Measurements from ENCODE around the gene MYO1E.

The MYO1E gene

GRCh38 chr15:59227021-59227420 lies 145.7 kb downstream of the MYO1E start:
- no peak for DNase-seq (ENCODE audit: low spot score)

DNA sequence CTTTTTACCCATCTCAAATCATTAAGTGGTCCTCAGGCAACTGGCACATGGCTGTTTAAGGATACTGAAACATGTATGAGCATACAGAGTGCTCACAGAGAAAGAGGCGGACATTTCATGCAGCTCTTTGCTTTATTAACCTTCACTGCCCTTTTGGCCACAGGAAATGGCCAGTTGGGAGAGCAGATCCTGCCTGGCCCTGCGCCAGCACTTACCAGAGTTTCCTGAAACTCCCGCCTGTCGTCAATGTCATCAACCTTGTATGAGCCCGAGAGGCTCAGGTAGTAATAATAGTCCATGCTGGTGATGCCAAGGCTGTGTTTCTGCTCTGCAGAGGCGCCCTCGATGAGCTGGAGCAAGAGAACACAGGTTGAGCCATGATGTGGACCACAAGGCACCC lies 148.2 kb downstream of the MYO1E start:
- DNase-seq (ENCODE audit: low spot score) = no peak

DNA sequence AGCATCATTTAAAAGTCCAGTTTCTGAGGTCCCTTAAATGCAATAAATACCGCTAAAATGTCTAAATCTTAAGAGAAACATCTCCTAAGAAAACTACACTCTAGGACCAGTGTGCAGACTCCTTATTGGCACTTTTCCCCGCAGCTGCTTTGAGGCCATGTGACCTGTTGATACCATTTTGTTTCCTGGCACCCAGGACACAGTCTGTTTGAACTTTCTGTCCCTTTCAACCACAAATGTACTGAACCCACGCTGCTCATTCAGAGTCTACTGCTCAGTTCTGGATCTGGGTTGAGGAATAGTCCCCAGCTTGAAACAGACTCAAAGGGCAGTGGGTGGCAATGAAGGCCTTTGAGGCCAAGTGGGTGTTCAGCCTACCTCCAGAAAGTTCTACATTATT lies 148.9 kb downstream of the MYO1E start:
- no peak for DNase-seq (ENCODE audit: low spot score)

- DNase-seq (ENCODE audit: low spot score) = no peak
These were observed 149.6 kb downstream of the MYO1E start for GRCh38 chr15:59222906-59223550.

DNA sequence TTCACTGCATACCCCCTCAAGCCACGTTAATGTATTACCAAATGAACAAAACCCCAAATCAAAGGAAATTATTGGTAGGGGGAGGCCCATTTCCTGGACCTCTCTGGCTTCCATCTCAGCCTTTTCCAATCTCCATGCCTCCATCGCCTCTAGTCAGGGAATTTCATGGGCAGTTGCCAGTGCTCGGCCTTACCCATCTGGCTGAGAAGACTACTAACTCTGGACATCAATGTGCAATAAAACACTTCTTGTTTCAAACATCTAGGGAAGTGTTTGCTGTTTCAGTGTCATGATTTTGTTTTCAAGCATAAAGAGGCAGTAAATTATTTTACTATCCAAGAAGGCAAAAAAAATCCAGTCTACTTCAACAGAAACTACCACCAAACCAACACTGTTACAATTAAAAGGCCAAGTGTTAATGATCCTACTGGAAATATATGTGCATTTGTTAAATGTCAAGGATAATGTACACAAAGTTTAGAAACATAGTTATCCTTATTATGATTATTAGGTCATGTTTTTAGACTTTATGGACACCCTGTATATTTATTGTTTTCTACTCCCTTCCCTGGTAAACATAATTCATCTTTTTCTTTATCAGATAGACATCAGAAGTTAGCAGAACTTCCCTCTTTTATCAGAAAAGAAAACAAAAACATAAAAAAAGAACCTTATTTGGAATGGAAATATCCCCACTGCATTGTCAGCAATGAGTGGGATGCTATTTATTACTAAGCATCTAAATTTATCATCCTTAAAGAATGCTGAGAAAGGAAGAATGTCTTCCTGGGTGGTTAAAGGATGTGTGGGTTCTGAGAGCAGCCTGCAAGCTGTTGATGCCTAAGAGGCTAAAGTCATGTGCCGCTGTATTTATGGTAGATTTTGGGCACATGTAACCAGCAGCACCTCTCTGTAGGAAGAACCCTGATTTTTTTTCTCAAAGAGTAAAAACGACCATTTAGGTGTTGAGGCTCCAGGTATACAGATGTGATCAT lies 150.9 kb downstream of the MYO1E start:
- DNase-seq (ENCODE audit: low spot score) = no peak

- DNase-seq (ENCODE audit: low spot score) = no peak
These were observed 154.0 kb downstream of the MYO1E start for GRCh38 chr15:59218710-59219109.

DNA sequence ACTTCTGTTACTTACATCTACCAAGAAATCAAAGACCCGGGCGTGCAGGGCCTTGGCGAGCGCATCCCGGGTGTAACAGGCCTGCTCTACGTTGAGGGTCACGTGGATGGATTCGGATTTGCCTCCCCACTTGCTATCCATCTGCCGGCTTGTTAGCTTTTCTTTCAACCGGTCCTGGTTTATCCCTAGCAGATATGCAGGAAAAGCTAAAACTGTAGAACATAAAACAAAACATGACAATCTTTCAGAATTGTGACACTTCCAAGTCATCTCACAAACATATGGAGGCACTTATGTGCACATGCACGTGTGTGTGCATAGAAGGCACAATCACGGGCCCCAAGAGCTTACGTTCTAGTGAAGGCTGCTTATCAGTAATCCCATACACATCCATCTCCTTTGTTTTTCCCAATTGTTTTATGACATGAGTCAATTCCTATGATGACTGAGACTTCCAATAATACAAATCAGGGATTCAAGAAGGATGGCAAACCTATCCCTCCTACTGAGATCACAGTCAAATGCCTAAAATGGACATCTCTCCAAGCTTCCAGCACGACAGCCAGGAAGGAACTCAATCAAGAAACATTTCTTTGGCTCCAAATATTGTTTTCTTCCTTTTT lies 154.7 kb downstream of the MYO1E start:
- DNase-seq (ENCODE audit: low spot score) = no peak

- DNase-seq (ENCODE audit: low spot score) = no peak
These were observed 155.8 kb downstream of the MYO1E start for GRCh38 chr15:59216911-59217310.

DNA sequence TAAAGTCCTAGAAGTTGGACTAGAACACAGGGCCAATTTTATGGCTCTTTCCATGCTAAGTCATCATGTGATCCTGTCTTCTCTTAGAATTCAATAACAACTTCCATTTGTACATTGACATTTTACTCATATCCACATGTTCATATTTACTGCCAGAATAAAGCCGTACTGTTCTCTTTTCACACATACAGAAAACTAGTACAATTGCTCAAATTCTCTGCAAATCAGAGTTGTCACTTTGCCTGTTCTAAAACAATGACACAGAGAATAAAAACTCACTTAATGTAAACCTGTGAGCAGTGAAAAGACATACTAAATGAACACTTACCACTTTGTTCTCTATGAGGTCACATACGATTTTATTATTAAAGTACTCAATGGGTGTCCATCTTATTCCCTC lies 162.5 kb downstream of the MYO1E start:
- no peak for DNase-seq (ENCODE audit: low spot score)

DNA sequence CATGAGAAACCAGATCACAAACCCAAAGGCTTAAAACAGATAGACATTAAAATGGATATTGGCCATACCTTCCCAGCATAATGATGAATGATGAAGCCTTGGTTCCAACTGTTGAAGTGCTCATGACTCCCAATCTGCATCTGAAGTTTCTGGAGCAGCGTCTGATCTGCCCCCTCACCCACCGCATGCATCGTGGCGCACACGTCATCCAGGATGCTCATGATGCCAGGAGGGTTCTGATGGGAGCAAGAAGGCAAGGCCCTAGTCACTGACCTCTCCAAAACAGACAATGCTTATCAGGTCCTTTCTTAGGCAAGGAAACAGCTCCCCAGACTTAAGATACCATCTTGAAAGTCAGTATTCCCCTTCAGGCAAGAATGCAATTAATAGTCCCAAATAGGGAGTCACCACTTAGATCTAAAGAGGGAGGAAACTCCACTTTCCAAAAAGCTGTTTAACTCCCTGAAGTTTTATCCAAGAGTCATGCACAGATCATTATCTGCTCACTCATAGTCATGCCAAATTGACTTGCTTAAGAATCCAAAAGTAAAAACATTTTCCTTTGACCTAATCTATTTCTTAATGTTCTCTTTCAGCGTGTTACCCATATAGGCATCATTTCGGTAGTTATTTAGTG lies 163.9 kb downstream of the MYO1E start:
- no peak for DNase-seq (ENCODE audit: low spot score)

GRCh38 chr15:59206623-59207183 lies 166.0 kb downstream of the MYO1E start, which contains the start of gene LDHAL6B:
LDHAL6B (plus strand) TSS chr15:59206843; CDS start chr15:59206941, 98 bp downstream.
- no peak for DNase-seq (ENCODE audit: low spot score)

- no peak for DNase-seq (ENCODE audit: low spot score)
These were observed 166.6 kb downstream of the MYO1E start for GRCh38 chr15:59205839-59206622.

DNA sequence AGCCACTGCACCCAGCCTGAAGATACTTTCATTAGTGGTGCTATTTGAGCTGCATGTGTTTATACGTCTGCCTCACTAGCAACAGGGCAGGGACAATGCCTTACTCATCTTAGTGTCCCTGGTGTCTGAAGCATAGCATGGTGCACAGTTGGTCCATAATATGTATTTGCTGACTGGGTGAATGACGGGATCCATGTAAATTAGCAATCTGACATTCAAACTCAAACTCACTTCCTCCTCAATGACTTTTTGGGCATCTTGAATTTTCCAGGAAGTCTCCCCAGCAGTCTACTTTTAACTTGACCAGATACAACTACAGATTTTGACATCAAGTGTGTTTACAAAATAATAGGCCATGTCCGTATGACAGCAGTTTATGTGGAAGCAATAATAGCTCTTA lies 169.0 kb downstream of the MYO1E start:
- DNase-seq (ENCODE audit: low spot score) = no peak

- peak; percentile 55 for DNase-seq (ENCODE audit: low spot score)
These were observed 169.7 kb downstream of the MYO1E start for GRCh38 chr15:59203008-59203407.

DNA sequence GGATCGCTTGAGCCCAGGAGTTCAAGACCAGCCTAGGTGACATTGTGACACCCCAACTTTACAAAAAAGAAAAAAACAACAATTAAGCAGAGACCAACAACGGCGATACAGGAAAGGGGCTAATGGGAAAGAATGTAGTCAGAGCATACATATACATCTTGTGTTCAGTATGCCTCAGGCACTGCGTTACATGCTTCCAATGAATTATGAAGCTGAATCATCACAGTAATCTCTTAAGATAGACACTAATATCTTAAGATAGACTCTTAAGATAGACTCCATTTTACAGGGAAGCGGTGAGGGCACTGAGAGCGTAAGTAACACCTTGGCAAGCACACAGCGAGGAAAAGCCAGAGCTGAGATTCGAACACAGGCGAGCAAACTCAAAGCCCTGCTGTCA lies 172.1 kb downstream of the MYO1E start:
- DNase-seq (ENCODE audit: low spot score) = no peak

DNA sequence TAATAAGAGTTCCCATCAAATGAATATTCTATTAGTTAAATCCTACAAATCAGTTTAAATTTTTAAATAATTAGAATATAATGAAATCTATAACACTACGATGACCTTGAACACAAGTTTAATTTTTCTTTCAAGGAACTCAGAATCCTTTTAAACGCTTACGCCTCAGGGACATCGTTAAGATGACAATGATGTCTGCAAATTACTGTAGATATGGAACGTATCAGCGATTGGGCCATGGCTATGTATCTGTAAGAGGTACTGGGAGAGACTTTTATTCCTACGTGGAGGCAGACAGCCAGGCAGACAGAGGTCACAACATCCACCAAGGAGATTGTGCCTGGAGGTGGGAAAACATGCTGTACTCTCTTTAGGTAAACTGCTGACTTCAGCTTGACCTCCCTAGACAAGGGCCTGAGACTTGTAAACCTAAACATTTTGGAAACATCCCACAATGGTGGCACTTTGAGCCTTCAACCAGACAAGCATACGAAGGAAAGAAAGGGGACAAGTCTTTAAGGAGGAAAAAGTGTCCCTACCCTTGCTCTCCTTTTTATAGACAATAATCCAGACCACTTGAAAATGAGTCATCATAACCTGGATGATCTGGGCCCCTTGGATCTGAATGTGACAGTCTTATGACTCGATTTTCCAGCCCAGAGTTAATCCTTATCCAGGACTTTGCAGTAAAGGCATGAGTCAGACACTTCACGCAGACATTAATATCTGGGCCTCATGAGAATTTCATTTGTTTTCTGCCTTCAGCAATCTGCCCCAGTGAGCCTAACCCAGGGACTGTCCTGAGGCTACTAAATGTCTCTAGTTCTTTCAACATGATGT lies 172.8 kb downstream of the MYO1E start:
- DNase-seq (ENCODE audit: low spot score) = no peak

- DNase-seq (ENCODE audit: low spot score) = no peak
These were observed 175.2 kb downstream of the MYO1E start for GRCh38 chr15:59197454-59197853.

GRCh38 chr15:59196416-59196815 lies 176.3 kb downstream of the MYO1E start:
- no peak for DNase-seq (ENCODE audit: low spot score)

GRCh38 chr15:59194639-59195325 lies 177.9 kb downstream of the MYO1E start:
- no peak for DNase-seq (ENCODE audit: low spot score)

DNA sequence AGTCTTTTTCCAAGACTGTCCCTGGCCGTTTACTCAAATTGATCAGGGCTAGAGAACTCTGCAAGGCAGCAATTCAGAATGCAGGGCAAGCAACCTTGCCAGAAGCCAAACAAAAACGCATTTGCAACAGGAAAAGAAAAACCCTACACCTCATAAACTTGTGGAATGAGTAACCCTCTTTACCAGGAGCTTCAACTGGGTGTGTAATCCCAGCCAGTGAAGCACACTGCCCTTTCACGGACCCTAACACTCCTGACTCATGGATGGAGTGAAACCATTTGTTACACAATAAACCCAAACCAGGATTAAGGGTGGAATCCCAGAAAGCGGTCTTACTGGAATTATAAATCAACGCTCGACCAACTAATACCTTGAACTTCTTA lies 180.8 kb downstream of the MYO1E start:
- no peak for DNase-seq (ENCODE audit: low spot score)
